Smooth muscle cell (in vitro differentiated cells): ENCODE measurements around the gene DEGS2. TPM values are rescaled to one million over a fixed set of nuclear protein-coding genes. Genes with fewer than 3 reads are reported as not detected.

ENCODE experiments used
- DNase-seq: peaks from one replicate; lab custom pipeline; 2025; ENCODE audit not compliant: unreplicated experiment; lab: John Stamatoyannopoulos, UW
- H2AFZ ChIP-seq: fragments of 200-600 bp; sonication (generic); 2 replicates; pipeline ENCODE4 v1.6.0; 2016; ENCODE audit warnings: antibody characterized with exemption, low read depth, mild to moderate bottlenecking
- H3F3A ChIP-seq: fragments of 200-600 bp; sonication (generic); 2 replicates; pipeline ENCODE4 v1.6.0; 2017; ENCODE audit warnings: antibody characterized with exemption, low read depth
- H3K27ac ChIP-seq: fragments of 200-600 bp; sonication (generic); 2 replicates; pipeline ENCODE4 v1.5.1; 2016; ENCODE audit warnings: low read depth, mild to moderate bottlenecking
- H3K27me3 ChIP-seq: fragments of 200-600 bp; sonication (generic); 2 replicates; pipeline ENCODE4 v1.6.1; 2016; ENCODE audit warnings: low read depth, mild to moderate bottlenecking
- H3K36me3 ChIP-seq: fragments of 200-600 bp; sonication (generic); 2 replicates; pipeline ENCODE4 v1.5.1; 2016; ENCODE audit warnings: low read depth
- H3K4me1 ChIP-seq: fragments of 200-600 bp; sonication (generic); 2 replicates; pipeline ENCODE4 v1.5.1; 2016; ENCODE audit warnings: low read depth
- H3K4me2 ChIP-seq: fragments of 200-600 bp; sonication (generic); 2 replicates; pipeline ENCODE4 v1.6.0; 2016; ENCODE audit warnings: mild to moderate bottlenecking
- H3K4me3 ChIP-seq: fragments of 200-600 bp; sonication (generic); 2 replicates; pipeline ENCODE4 v1.5.1; 2016; ENCODE audit warnings: mild to moderate bottlenecking
- H3K79me2 ChIP-seq: fragments of 200-600 bp; sonication (generic); 2 replicates; pipeline ENCODE4 v1.6.0; 2016; ENCODE audit warnings: low read depth, mild to moderate bottlenecking
- H3K9ac ChIP-seq: fragments of 200-600 bp; sonication (generic); 2 replicates; pipeline ENCODE4 v1.6.0; 2016; ENCODE audit warnings: low read depth
- H3K9me3 ChIP-seq: fragments of 200-600 bp; sonication (generic); replicated peaks from 2 replicates; pipeline ENCODE4 v1.5.1; 2016; ENCODE audit warnings: low read depth
- H4K20me1 ChIP-seq: fragments of 200-600 bp; sonication (generic); 2 replicates; pipeline ENCODE4 v1.6.0; 2016; ENCODE audit warnings: low read depth
- CTCF ChIP-seq: fragments of 200-600 bp; sonication (generic); IDR thresholded peaks from 2 replicates; pipeline ENCODE4 v1.5.1; 2017; ENCODE audit warnings: borderline replicate concordance, mild to moderate bottlenecking, antibody characterized with exemption; ENCODE audit not compliant: insufficient read depth, poor library complexity, severe bottlenecking
- WGBS: methylation state at CpG from one replicate; pipeline ENCODE4 v1.1.7; 2016; ENCODE audit warnings: low lambda C conversion rate; 5-methylcytosine and 5-hydroxymethylcytosine counted together
- polyA plus RNA-seq: library from polyadenylated mRNA; unstranded; fragments of >200 nt; fragmentation: Nextera tagmentation; extraction: Ambion mirVana; gene quantifications from 2 replicates; pipeline ENCODE4 v1.2.1, GENCODE V29; 2016
- total RNA-seq: library from RNA; depleted of rRNA; stranded (reverse); fragments of >200 nt; gene quantifications from 2 replicates; pipeline ENCODE4 v1.2.3, GENCODE V29; 2014

Gene DEGS2
- total and polyA plus RNA-seq, 2 experiments from 2014 or later = 0.45 to 0.83 TPM

GRCh38 chr14:100148837-100149731, 10.4 kb downstream of the DEGS2 start:
- no peak for TF ChIP-seq CTCF
- WGBS = 96% methylated on average over 52 of the region's 58 CpGs
- no peaks in the 10 kb centered on the region for H3K36me3 ChIP-seq
- no peaks in the 10 kb centered on the region for H3K27me3 ChIP-seq
- no peak overlapping the region for H3K4me3 ChIP-seq
- no peak overlapping the region for H3K9ac ChIP-seq
- no peak overlapping the region for H2AFZ ChIP-seq
- H4K20me1 ChIP-seq = no peaks in the 10 kb centered on the region
- H3K27ac ChIP-seq = no peak overlapping the region
- H3K9me3 ChIP-seq = no peaks in the 10 kb centered on the region
- no peaks in the 10 kb centered on the region for H3K79me2 ChIP-seq
- DNase-seq = no peak
- H3K4me2 ChIP-seq = no peak overlapping the region
- no peaks in the 10 kb centered on the region for H3F3A ChIP-seq
- no peaks in the 10 kb centered on the region for H3K4me1 ChIP-seq

GRCh38 chr14:100147691-100148464, 11.6 kb downstream of the DEGS2 start:
- H3F3A ChIP-seq = no peaks in the 10 kb centered on the region
- H2AFZ ChIP-seq = no peak overlapping the region
- no peaks in the 10 kb centered on the region for H3K27me3 ChIP-seq
- no peaks in the 10 kb centered on the region for H4K20me1 ChIP-seq
- H3K4me1 ChIP-seq = no peaks in the 10 kb centered on the region
- no peak overlapping the region for H3K4me3 ChIP-seq
- 90% methylated on average over 27 of the region's 28 CpGs for WGBS
- DNase-seq = no peak
- no peaks in the 10 kb centered on the region for H3K9me3 ChIP-seq
- H3K9ac ChIP-seq = no peak overlapping the region
- H3K36me3 ChIP-seq = no peaks in the 10 kb centered on the region
- H3K79me2 ChIP-seq = no peaks in the 10 kb centered on the region
- no peak for TF ChIP-seq CTCF
- H3K27ac ChIP-seq = no peak overlapping the region
- H3K4me2 ChIP-seq = no peak overlapping the region

- no peak for DNase-seq
- Histone ChIP-seq H4K20me1 (no peaks in the 10 kb centered on the region), H3K4me1 (no peaks in the 10 kb centered on the region), H3K9ac (no peak overlapping the region), H2AFZ (no peak overlapping the region), H3K27me3 (no peaks in the 10 kb centered on the region), H3K4me2 (no peak overlapping the region), H3F3A (no peaks in the 10 kb centered on the region), H3K9me3 (no peaks in the 10 kb centered on the region), H3K36me3 (no peaks in the 10 kb centered on the region), H3K4me3 (no peak overlapping the region), H3K27ac (no peak overlapping the region), H3K79me2 (no peaks in the 10 kb centered on the region)
- no peak for TF ChIP-seq CTCF
- 97% methylated on average over 18 of the region's 20 CpGs for WGBS
Observed at GRCh38 chr14:100147181-100147631, 12.2 kb downstream of the DEGS2 start.
